Measurements from ENCODE around the gene TLCD3B.

DNA sequence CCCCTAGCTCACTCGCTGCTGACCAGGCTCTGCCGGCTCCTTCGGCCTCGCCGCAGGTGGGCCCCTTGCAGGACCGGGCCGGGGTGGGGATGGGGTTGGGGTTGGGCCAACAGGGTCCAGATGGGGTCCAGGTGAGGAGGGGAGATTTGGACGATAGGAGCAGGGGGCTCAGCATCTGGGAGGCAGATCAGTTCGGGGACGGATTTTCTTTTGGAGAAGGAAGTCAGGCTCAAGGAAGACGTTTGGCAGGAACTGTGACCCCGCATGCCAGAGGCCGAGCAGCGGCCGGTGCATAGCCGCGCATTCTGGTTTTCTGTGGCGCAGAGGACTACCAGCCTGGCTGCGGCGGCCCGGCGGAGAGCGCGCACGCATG is 33.6 kb upstream of the TLCD3B start:
- TF ChIP-seq POLR2A (IDR thresholded peaks at IDR 0.05) (no peak), POLR2AphosphoS5 (IDR thresholded peaks at IDR 0.05) (no peak)

Measured in upper lobe of left lung (tissue), 4 donors.